Measurements from ENCODE around the gene LDLRAD4.

DNA sequence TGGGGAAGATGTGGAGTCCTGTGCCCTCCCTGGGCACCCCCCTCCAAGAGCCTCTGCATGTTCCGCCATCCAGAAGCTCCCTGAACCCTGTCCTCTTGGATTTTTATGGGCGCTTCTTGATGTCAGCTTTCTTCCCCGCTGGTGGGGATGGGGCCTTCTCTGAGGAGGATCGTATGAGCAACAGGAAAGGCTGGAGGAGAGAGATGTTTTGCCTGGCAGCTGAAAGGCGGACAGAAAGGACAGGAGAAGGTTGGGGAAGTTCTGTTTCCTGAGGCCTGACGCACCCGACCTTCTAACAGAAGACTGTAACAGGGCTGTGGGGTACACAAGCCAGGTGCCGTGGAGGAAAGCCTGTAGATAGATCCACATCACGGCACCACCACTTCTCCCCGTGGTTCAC is 238.8 kb downstream of the LDLRAD4 start:
- TF ChIP-seq, protein P1, sequence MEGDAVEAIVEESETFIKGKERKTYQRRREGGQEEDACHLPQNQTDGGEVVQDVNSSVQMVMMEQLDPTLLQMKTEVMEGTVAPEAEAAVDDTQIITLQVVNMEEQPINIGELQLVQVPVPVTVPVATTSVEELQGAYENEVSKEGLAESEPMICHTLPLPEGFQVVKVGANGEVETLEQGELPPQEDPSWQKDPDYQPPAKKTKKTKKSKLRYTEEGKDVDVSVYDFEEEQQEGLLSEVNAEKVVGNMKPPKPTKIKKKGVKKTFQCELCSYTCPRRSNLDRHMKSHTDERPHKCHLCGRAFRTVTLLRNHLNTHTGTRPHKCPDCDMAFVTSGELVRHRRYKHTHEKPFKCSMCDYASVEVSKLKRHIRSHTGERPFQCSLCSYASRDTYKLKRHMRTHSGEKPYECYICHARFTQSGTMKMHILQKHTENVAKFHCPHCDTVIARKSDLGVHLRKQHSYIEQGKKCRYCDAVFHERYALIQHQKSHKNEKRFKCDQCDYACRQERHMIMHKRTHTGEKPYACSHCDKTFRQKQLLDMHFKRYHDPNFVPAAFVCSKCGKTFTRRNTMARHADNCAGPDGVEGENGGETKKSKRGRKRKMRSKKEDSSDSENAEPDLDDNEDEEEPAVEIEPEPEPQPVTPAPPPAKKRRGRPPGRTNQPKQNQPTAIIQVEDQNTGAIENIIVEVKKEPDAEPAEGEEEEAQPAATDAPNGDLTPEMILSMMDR (conservative IDR thresholded peaks at IDR 0.05) = no peak
- TF ChIP-seq EZH2 (IDR thresholded peaks at IDR 0.05; ENCODE audit: low read depth) = no peak

Measured in PC-9 (cell line).